ENCODE measurements around the gene B3GAT1.
"Not testable (repeated sequence)": the region's sequence is repeated elsewhere in the genome, so short reads cannot be mapped to it uniquely, and the experiment has no call there.

The B3GAT1 gene, protein sequence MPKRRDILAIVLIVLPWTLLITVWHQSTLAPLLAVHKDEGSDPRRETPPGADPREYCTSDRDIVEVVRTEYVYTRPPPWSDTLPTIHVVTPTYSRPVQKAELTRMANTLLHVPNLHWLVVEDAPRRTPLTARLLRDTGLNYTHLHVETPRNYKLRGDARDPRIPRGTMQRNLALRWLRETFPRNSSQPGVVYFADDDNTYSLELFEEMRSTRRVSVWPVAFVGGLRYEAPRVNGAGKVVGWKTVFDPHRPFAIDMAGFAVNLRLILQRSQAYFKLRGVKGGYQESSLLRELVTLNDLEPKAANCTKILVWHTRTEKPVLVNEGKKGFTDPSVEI

GRCh38 chr11:134412203-134413042 lies at the start of gene B3GAT1:
Gene B3GAT1 (minus strand): TSS chr11:134412242. CDS start chr11:134387659, 24,583 bp downstream.
- in situ Hi-C loops (cut with HindIII; ENCODE audit: low sequenced_read_pairs) = no loop called here

DNA sequence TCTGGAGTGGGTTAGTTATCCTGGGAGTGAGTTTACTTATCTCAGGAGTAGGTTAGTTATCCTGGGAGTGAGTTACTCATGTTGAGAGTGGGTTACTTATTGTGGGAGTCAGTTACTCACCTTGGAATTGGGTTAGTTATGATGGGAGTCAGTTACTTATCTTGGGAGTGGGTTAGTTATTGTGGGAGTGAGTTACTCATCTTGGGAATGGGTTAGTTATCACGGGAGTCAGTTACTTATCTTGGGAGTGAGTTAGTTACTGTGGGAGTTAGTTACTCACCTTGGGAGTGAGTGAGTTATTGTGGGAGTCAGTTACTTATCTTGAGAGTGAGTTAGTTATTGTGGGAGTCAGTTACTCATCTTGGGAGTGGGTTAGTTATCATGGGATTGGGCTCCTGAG lies 49.6 kb upstream of the B3GAT1 start:
- in situ Hi-C loops (cut with HindIII; ENCODE audit: low sequenced_read_pairs) = no loop called here

DNA sequence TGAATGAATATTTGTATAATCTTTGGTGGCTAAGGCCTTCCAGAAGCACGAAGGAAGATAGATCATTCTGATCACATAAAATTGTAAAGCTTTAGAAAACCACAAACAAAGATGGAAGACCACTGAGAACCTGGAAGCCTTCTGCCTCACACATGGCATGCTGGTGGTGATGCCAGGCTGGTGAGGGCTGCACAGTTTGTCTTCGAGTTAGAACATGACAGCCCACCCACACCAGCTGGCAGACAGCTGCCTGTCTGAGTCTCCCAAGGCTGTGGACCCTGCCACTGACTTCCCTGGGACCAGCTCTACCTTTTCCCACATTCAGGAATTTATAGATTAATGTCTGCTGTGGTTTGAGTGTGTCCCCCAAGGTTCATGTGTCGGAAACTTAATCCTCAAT lies 48.8 kb upstream of the B3GAT1 start:
- in situ Hi-C loops (cut with HindIII; ENCODE audit: low sequenced_read_pairs) = no loop called here

- in situ Hi-C loops (cut with HindIII; ENCODE audit: low sequenced_read_pairs) = no loop called here
Observed at GRCh38 chr11:134460062-134460561, 48.1 kb upstream of the B3GAT1 start.

DNA sequence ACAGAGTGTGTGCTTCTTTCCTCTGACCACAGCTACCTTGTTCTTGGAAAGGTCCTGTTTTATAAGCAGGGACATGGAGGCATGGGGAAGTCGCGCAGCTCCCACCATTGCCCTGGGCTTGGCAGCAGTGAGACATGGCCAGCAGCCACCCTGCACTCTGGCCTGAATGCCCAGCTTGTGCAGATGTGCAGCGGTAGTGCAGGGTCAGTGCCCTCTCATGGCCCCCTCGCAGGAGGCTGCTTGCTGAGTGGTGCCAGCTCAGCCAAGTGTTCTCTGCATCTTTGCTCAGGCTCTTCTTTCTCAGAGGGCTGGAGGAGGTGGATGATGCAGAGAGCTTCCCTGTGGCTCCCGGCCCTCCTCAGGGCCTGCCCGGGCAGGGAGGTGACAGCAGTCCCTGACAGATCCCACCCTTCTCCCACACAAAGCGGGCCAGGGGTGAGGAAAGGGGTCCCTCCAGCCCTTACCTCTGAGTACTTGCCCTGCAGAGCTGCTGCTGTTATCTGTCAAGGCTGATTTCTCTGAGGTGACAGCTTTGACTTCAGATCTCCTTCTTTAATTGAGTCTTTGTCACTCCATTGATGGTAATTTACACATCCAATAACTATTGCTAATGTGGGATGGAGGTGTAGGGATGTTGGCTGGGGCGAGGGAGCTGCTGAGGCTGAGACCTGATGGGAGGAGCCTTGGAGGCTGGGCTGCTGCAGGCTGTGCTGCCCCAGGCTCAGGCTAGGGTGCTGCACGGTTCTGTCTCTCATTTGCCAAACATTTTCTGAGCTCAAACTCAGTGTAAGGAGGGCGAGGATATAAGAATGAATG lies 47.4 kb upstream of the B3GAT1 start:
- in situ Hi-C loops (cut with HindIII; ENCODE audit: low sequenced_read_pairs) = no loop called here

GRCh38 chr11:134457411-134458007 lies 45.5 kb upstream of the B3GAT1 start:
- in situ Hi-C loops (cut with HindIII; ENCODE audit: low sequenced_read_pairs) = not testable (repeated sequence)

GRCh38 chr11:134455516-134455915 lies 43.5 kb upstream of the B3GAT1 start:
- in situ Hi-C loops (cut with HindIII; ENCODE audit: low sequenced_read_pairs) = no loop called here

DNA sequence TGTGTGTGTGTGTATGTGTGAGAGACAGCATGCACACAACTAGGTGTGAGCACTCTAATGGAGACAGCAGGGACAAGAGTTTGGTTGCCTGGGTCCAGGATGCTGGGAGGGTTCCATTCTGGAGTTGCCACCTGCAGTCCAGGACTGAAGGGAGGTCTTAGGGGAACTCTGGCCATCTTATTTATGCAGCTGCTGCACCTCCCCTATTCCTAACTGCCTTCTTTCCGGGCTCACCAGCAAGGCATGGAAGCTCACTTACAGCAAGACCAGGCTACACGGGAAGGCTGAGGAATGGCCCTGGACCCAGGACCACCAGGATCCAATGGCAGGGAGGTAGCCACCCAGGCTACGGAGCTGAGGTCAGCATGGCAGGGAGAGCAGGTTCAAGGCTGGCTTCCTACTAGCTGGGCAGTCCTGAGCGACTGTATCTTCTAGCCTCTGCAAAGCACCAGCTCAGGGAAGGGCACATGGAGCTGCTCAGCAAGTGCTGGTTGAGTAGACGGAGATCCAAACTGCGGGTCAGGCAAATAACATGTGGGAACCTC lies 42.2 kb upstream of the B3GAT1 start:
- in situ Hi-C loops (cut with HindIII; ENCODE audit: low sequenced_read_pairs) = no loop called here

- in situ Hi-C loops (cut with HindIII; ENCODE audit: low sequenced_read_pairs) = no loop called here
Observed at GRCh38 chr11:134453441-134453840, 41.4 kb upstream of the B3GAT1 start.

DNA sequence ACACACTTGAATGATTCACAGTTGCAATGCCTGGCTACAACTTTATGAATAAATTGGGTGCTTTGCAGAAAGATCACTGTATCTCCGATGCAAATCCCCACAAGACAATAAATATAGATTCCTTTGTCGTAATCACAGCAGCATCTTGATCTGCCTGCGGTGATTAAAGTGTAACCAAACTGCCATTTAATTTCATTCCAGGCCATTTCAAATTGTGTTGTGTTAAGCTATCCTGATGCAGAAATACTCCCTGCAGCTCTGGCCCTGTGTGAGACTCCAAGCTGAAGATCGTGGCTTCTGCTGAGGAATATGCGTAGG lies 40.8 kb upstream of the B3GAT1 start:
- in situ Hi-C loops (cut with HindIII; ENCODE audit: low sequenced_read_pairs) = no loop called here

GRCh38 chr11:134452026-134452837 lies 40.2 kb upstream of the B3GAT1 start:
- in situ Hi-C loops (cut with HindIII; ENCODE audit: low sequenced_read_pairs) = no loop called here

- in situ Hi-C loops (cut with HindIII; ENCODE audit: low sequenced_read_pairs) = no loop called here
Observed at GRCh38 chr11:134450186-134450585, 38.1 kb upstream of the B3GAT1 start.

DNA sequence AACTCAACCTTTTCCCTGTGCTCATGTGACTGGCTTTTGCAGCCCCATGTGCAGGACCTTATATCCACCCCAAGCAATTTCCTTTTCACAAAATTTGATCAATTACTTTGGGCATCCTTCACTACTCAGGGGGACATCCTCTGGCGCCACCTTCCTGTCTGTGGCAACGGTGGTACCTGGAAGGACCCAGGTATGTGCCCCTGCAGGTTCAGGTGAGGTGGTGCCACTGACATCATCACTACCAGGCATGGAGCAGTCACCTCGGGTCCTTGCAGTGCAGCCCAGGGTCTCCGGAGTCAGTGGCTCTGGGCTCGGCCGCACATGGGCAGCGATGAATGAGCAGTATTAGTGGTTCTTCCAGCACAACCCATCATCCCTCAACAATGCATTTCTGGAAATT lies 37.7 kb upstream of the B3GAT1 start:
- in situ Hi-C loops (cut with HindIII; ENCODE audit: low sequenced_read_pairs) = no loop called here

DNA sequence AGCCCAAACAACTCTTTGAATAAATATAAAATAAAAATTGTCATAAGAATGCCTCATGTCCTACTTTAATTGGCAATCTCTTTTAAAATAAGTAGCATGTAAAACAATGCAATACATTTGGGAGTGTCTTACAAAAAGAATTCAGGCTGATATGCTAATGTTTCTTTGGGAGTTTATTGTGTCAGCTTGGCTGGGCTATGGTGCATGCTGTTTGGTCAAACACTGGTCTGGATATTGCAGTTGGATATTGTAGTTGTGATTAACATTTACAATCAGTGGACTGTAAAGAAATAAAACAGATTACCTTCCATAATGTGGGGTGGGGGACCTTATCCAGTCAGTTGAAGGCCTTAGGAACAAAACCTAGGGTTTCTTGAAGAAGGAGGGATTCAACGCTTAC lies 37.0 kb upstream of the B3GAT1 start:
- in situ Hi-C loops (cut with HindIII; ENCODE audit: low sequenced_read_pairs) = no loop called here

- in situ Hi-C loops (cut with HindIII; ENCODE audit: low sequenced_read_pairs) = no loop called here
Observed at GRCh38 chr11:134447696-134448095, 35.7 kb upstream of the B3GAT1 start.

- in situ Hi-C loops (cut with HindIII; ENCODE audit: low sequenced_read_pairs) = no loop called here
Observed at GRCh38 chr11:134445601-134446325, 33.7 kb upstream of the B3GAT1 start.

DNA sequence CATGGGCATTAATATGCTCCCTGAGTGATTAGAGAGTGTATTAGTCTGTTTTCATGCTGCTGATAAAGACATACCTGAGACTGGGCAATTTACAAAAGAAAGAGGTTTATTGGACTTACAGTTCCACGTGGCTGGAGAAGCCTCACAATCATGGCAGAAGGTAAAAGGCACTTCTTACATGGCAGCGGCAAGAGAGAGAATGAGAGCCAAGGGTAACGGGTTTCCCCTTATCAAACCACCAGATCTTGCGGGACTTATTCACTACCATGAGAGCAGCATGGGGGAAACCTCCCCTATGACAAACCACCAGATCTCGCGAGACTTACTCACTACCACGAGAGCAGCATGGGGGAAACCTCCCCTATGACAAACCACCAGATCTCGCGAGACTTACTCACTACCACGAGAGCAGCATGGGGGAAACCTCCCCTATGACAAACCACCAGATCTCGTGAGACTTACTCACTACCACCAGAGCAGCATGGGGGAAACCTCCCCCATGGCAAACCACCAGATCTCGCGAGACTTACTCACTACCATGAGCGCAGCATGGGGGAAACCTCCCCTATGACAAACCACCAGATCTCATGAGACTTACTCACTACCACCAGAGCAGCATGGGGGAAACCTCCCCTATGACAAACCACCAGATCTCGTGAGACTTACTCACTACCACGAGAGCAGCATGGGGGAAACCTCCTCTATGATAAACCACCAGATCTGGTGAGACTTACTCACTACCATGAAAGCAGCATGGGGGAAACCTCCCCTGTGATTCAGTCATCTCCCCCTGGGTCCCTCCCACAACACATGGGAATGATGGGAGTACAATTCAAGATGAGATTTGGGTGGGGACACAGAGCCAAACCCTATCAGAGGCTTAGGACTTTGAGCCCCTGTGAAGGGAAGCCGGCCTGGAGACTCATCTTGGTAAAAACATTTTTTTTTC lies 32.4 kb upstream of the B3GAT1 start:
- in situ Hi-C loops (cut with HindIII; ENCODE audit: low sequenced_read_pairs) = not testable (repeated sequence)

DNA sequence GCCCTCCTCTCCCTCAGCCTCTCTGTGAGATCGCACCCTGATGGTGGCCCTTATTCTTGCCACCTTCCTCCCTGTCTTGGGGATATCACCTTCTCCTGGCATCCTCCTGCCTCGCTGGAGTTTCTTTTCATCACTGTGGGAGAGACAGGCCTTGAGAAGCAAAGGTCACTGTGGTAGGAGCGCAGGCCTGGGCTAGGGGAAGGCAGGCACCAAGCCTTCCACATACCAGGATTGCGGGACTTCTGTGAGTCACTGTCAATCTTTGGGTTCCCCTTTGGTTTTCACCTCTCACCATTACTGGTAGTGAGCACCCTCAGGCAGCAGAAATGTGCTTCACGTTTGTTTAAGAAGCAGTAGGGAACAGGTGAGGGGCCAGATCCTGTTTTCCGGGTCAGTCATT lies 31.2 kb upstream of the B3GAT1 start:
- in situ Hi-C loops (cut with HindIII; ENCODE audit: low sequenced_read_pairs) = no loop called here

Measured in DLD1 (cell line).